Measurements from ENCODE around the gene FGD6. TPM values are rescaled to one million over a fixed set of nuclear protein-coding genes. Genes with fewer than 3 reads are reported as not detected.

The FGD6 gene
- total and polyA plus RNA-seq, 2 experiments from 2014 or later, result 12.9 to 32.4 TPM

- Mint-ChIP-seq H3K27ac (no peak overlapping the region), H3K4me1 (no peaks in the 10 kb centered on the region), H3K36me3 (ENCODE audit: low read depth) (peaks cover 36% of the 10 kb centered on the region; the same call in 2 of the 3 replicates), H3K27me3 (ENCODE audit: insufficient read depth, low read depth, poor library complexity) (no peaks in the 10 kb centered on the region), H3K9me3 (no peaks in the 10 kb centered on the region), H3K4me3 (no peak overlapping the region)
- no peak for TF ChIP-seq ETS1 (IDR thresholded peaks at IDR 0.05)
- no peak for TF ChIP-seq ZNF462 (CRISPR knock-in tag; IDR thresholded peaks at IDR 0.05)
- TF ChIP-seq STAT1 (IDR thresholded peaks at IDR 0.05; ENCODE audit: unreplicated experiment), result no peak
- TF ChIP-seq REST (IDR thresholded peaks at IDR 0.05; ENCODE audit: unreplicated experiment), result no peak
- no peak for TF ChIP-seq POLR2AphosphoS5 (IDR thresholded peaks at IDR 0.05; ENCODE audit: low read depth)
- TF ChIP-seq ZNF331 (CRISPR knock-in tag; IDR thresholded peaks at IDR 0.05; ENCODE audit: low read depth), result no peak
- ATAC-seq (no peak), DNase-seq (ENCODE audit: low spot score) (no peak)
- Histone ChIP-seq H3K4me2 (no peak overlapping the region), H3K4me3 (no peak overlapping the region), H3K27ac (ENCODE audit: low read depth) (no peak overlapping the region), H3K79me2 (replicated peaks; ENCODE audit: insufficient read depth) (no peaks in the 10 kb centered on the region), H3F3A (replicated peaks; ENCODE audit: low read depth) (no peaks in the 10 kb centered on the region), H4K20me1 (replicated peaks; ENCODE audit: insufficient read depth) (peaks cover 3% of the 10 kb centered on the region; the same call in 1 of the 2 replicates), H3K27me3 (ENCODE audit: insufficient read depth) (no peaks in the 10 kb centered on the region), H3K9me2 (ENCODE audit: insufficient read depth) (no peaks in the 10 kb centered on the region), H2AFZ (no peak overlapping the region), H3K36me3 (ENCODE audit: insufficient read depth) (peaks cover 7% of the 10 kb centered on the region; the same call in 1 of the 2 replicates), H3K4me1 (ENCODE audit: insufficient read depth) (no peaks in the 10 kb centered on the region)
Observed at GRCh38 chr12:95085612-95086011, 131.7 kb downstream of the FGD6 start.
